Stimulated activated CD4-positive, alpha-beta T cell treated with anti-CD3 and anti-CD28 coated beads, Interleukin-15, amount 100 ng/mL, for 48 hours (primary cell): ENCODE results near the gene KLRG1.

Experiments
- DNase-seq, 2 donors: peaks; one replicate each; pipeline ENCODE4 v3.0.0-alpha.2; 2020; ENCODE audit warnings: low read depth in 2 of 2

Gene KLRG1

GRCh38 chr12:9040484-9041186, 51.3 kb downstream of the KLRG1 start:
- DNase-seq, result no peak

DNA sequence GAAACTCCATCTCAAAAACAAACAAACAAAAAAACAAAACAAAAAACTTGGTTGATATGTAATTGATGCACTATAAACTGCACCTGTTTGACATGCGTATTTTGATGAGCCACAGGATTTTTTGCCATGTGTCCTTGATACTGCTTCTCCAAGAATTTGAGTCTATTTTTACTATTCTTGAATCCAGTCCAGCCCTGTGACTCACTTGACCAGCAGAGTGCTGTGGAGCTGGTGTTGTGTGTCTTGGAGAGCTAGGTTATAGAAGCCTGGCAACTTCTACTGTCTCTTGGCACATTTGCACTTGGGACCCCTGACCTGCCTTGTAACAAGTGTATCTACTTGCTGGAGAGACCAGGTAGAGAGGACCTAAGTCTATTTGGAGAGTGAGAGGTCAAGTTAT, 52.0 kb downstream of the KLRG1 start:
- DNase-seq, result no peak

- DNase-seq, result no peak
These were observed 54.4 kb downstream of the KLRG1 start for GRCh38 chr12:9043766-9044165.

DNA sequence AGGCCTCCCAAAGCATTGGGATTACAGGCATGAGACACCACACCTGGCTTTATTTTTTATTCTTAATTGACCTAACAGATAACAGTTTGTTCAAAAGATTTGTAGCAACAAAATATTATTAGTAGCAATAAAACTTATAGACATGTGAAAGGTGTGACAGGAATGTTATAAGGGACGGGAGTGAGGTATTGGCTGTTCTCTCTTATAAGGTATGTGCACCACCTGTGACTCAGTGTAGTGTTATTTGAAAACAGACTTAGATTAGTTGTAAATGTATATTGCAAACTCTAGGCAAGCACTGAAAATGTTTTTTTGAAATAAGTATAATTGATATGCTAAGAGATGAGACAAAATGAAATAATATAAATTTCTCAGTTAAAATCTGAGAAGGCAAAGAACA, 57.8 kb downstream of the KLRG1 start:
- DNase-seq, result no peak

DNA sequence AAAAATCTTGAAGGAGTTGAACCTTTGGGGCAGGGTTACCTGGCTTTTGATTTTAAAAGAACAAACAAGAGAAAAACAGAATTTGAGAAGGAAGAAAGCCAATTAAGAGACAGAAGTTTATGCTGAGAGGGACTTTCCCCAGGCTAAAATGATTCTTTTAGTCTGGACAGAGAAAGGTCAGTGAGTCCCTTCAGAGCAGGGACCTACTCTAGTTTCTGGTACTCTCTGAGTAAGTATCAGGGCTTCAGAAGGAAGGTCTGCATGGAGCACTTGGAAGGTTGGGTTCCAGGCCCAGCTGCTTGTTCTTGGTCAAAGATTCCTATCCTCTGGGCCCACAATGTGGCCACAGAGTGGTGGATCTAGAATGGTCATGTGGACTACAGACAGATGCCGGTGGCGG, 59.6 kb downstream of the KLRG1 start:
- no peak for DNase-seq

DNA sequence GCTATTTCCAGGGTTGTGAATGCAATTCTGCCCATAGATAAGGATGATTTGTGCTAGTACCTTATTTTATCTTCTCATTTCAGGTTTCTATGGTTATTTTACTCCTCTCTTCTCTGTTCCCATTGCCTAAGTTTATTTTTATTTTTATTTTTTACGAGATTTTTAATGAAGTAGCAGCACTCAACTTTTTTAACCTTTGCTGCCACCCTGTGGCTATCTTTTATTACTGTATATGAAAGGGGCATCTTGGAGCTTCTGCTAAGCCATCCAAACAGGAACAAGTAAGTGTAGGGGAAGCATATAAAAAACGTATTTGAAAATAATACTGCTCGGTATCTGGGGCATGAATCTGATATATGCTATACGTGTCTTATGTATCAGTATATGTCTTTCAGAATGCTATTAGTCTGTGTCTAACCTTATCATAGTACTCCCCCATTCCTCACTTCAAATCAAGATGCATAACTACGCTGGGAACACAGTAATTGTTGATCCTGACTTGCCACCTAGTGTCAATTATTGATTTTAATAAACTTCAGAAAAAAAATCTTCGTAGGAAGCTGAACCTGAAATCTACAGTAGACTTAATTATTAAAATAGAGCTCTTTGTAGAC, 60.3 kb downstream of the KLRG1 start:
- DNase-seq, result no peak

- no peak for DNase-seq
These were observed 61.3 kb downstream of the KLRG1 start for GRCh38 chr12:9050521-9051157.

- DNase-seq, result no peak
These were observed 61.8 kb downstream of the KLRG1 start for GRCh38 chr12:9051158-9051550.

- DNase-seq, result no peak
These were observed 63.3 kb downstream of the KLRG1 start for GRCh38 chr12:9052610-9053009.
